ENCODE results near the gene C11orf21.

C11orf21 gene

GRCh38 chr11:2302306-2302895 is 683 bp upstream of the C11orf21 start:
- TF ChIP-seq, protein P1, sequence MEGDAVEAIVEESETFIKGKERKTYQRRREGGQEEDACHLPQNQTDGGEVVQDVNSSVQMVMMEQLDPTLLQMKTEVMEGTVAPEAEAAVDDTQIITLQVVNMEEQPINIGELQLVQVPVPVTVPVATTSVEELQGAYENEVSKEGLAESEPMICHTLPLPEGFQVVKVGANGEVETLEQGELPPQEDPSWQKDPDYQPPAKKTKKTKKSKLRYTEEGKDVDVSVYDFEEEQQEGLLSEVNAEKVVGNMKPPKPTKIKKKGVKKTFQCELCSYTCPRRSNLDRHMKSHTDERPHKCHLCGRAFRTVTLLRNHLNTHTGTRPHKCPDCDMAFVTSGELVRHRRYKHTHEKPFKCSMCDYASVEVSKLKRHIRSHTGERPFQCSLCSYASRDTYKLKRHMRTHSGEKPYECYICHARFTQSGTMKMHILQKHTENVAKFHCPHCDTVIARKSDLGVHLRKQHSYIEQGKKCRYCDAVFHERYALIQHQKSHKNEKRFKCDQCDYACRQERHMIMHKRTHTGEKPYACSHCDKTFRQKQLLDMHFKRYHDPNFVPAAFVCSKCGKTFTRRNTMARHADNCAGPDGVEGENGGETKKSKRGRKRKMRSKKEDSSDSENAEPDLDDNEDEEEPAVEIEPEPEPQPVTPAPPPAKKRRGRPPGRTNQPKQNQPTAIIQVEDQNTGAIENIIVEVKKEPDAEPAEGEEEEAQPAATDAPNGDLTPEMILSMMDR (conservative IDR thresholded peaks at IDR 0.05; ENCODE audit: low read depth): no peak
- ChIA-PET POLR2A (ENCODE audit: low non-redundant PET) (no interaction called here), CTCF (interaction anchor here (1.1 to 7.5 kb wide), 3 partner anchors 105 to 137 kb away, joined by 3 to 161 read pairs (median 4); no protein-coding TSS in a partner anchor)
- no peak for DNase-seq (ENCODE audit: low spot score)
- H3K27ac ChIP-seq: no peak overlapping the region

DNA sequence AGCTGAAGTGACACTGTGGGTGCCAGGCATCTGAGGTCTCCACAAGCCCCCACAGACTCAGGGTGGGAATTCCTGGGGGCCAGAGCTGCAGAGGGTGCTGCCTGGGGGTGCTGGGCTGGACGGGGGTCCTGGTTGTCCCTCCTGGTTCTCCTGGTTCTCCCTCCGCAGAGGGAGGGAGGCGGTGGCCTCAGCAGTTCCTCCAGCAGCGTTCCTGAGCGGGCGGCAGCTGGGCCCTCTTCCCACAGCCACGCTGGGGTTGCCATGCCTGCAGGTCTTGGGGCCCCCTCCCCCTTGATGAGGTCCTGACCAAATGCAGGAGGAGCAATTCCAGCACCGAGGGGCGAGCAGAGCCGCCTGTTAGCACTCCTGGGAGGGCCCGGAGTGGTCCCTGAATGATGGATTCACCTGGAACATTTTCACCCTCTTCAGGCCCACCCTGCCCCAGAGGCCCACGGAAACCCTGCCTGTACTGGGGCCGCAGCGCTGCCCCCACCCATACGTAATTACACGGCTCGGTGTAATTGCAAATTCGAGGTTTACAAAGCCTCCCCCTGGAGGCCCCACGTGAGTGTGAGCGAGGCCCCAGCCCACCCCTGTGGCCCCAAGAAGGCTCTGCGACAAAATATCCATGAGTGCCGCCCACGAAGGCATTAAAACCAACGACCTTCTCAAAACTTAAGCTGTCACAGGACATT is 635 bp downstream of the C11orf21 start:
- TF ChIP-seq, protein P1 (conservative IDR thresholded peaks at IDR 0.05; ENCODE audit: low read depth): no peak
- ChIA-PET CTCF (interaction anchor here (0.6 to 7.5 kb wide), 3 partner anchors 104 to 498 kb away, joined by 3 to 161 read pairs (median 4); no protein-coding TSS in a partner anchor), POLR2A (ENCODE audit: low non-redundant PET) (no interaction called here)
- H3K27ac ChIP-seq: no peak overlapping the region
- DNase-seq (ENCODE audit: low spot score): no peak

- H3K27ac ChIP-seq: no peak overlapping the region
- TF ChIP-seq, protein P1 (conservative IDR thresholded peaks at IDR 0.05; ENCODE audit: low read depth): no peak
- ChIA-PET CTCF (interaction anchor here (1.0 to 7.5 kb wide), 5 partner anchors 102 to 134 kb away, joined by 3 to 161 read pairs (median 23); no protein-coding TSS in a partner anchor), POLR2A (ENCODE audit: low non-redundant PET) (no interaction called here)
- no peak for DNase-seq (ENCODE audit: low spot score)
Observed at GRCh38 chr11:2300290-2300935, 1.3 kb downstream of the C11orf21 start.

- H3K27ac ChIP-seq: no peak overlapping the region
- DNase-seq (ENCODE audit: low spot score): no peak
- ChIA-PET POLR2A (ENCODE audit: low non-redundant PET) (interaction anchor here (0.6 kb wide), 1 partner anchor 10 kb away, joined by 3 read pairs; no protein-coding TSS in a partner anchor), CTCF (interaction anchor here (0.7 to 4.6 kb wide), 16 partner anchors 9 to 146 kb away, joined by 3 to 50 read pairs (median 6); no protein-coding TSS in a partner anchor)
- TF ChIP-seq, protein P1 (conservative IDR thresholded peaks at IDR 0.05; ENCODE audit: low read depth): no peak
Observed at GRCh38 chr11:2299773-2300172, 1.9 kb downstream of the C11orf21 start.

GRCh38 chr11:2298795-2299761 is 2.6 kb downstream of the C11orf21 start:
- TF ChIP-seq, protein P1 (conservative IDR thresholded peaks at IDR 0.05; ENCODE audit: low read depth): peak; percentile 31
- CTCF ChIA-PET: interaction anchor here (0.6 to 4.6 kb wide), 23 partner anchors 8 to 518 kb away, joined by 3 to 50 read pairs (median 4); no protein-coding TSS in a partner anchor
- DNase-seq (ENCODE audit: low spot score): peak; percentile 57
- no peak overlapping the region for H3K27ac ChIP-seq
- POLR2A ChIA-PET (ENCODE audit: low non-redundant PET): interaction anchor here (0.6 kb wide), 1 partner anchor 11 kb away, joined by 3 read pairs; no protein-coding TSS in a partner anchor

All from RWPE1 (cell line).